ENCODE data around the gene TSPAN15.
"Not testable (repeated sequence)": the region's sequence is repeated elsewhere in the genome, so short reads cannot be mapped to it uniquely, and the experiment has no call there.

Gene TSPAN15

GRCh38 chr10:69505636-69506318 lies 54.5 kb downstream of the TSPAN15 start:
- DNase-seq: no peak

DNA sequence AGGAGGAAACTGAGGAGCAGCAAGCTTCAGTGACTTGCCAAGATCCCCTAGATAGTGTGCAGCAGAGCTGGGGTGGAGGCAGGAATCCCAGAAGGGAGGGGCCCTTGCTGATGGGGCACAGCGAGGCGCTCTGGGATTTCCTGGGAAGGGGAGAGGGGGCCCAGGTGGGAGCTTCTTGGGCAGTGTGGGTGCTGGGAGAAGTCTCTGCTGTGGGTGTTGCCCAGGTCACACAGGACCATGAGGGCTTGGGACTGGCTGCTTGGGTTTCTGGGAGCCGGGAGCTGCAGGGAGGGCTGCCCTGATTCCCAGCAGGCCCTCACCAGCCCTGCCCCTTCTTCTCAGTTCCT lies 55.2 kb downstream of the TSPAN15 start:
- DNase-seq: no peak

DNA sequence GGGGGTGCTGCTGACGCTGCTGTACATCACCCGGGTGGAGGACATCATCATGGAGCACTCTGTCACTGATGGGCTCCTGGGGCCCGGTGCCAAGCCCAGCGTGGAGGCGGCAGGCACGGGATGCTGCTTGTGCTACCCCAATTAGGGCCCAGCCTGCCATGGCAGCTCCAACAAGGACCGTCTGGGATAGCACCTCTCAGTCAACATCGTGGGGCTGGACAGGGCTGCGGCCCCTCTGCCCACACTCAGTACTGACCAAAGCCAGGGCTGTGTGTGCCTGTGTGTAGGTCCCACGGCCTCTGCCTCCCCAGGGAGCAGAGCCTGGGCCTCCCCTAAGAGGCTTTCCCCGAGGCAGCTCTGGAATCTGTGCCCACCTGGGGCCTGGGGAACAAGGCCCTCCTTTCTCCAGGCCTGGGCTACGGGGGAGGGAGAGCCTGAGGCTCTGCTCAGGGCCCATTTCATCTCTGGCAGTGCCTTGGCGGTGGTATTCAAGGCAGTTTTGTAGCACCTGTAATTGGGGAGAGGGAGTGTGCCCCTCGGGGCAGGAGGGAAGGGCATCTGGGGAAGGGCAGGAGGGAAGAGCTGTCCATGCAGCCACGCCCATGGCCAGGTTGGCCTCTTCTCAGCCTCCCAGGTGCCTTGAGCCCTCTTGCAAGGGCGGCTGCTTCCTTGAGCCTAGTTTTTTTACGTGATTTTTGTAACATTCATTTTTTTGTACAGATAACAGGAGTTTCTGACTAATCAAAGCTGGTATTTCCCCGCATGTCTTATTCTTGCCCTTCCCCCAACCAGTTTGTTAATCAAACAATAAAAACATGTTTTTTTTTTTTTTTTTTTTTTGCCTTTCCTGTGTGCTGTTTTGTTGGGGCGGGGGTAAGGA lies 55.8 kb downstream of the TSPAN15 start:
- peak; percentile 39 for DNase-seq

DNA sequence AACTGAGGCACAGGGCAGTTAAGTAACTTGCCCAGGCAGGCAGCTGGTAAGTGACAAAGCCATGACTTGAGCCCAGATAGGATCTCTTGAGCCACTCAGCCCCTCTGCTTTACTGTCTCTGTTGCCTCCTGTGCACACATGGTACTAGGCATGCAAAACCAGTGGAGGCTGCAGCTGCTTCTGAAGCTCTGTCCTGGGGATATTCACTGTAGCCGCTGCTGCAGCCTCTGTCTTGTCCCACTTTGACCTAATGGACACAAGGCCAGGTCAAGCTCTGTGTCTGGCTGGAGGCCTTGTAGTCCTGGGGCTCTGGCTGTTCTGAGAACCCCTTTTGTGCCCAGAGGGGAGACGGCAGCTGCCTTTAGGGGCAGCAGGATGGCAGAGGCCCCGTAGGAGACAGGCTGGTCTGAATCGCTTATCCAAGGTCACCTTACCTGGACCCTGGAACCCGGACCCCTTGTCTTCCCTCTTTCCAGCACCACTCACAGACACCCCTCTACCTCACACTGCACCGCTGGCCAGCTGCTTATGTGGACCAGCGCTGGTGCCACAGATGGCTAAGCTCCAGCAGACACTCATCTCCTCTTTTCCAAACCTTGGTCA lies 57.6 kb downstream of the TSPAN15 start:
- DNase-seq: no peak

DNA sequence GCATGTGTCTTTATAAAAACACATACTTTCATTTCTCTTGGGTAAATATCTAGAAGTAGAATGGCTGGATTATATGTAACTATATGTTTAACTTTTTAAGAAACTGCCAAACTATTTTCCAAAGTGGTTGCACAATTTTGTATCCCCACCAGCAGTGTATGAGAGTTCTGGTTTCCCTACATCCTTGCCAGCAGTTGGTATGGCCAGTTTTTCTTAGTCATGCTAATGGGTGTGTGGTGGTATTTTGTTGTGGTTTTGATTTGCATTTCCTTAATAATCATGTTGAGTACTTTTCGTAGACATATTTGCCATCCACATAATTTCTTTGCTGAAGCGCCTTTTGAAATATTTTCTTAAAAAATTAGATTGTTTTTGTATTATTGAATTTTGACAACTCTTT lies 61.6 kb downstream of the TSPAN15 start:
- DNase-seq: no peak

GRCh38 chr10:69513617-69514016 lies 62.4 kb downstream of the TSPAN15 start:
- no peak for DNase-seq

DNA sequence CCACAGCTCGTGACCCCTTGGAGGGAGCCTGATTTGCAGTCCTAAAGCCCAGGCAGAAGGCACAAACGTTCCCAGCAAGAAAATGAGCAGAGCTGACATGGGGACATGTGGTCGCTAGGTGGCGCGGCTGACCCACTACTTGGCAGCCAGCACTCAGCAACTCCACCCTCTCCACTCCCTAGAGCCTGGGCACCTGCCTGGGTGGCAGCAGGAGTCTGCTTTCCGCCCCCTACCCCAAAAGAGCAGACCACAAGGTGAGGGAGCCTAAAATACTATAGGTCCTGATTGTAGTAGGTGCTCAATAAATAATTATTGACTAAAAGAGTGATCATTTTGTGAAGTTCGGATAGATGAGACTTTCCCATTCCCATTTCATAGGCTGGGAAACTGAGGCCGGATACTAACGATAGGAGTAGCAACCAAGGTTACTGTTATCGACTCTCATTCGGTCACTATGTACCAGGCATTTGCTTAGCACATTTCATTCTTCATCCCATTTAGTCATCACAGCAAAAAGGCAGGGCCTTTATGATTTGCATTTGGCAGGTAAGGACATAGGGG lies 64.5 kb downstream of the TSPAN15 start:
- DNase-seq: peak; percentile 33

- peak; percentile 29 for DNase-seq
Observed at GRCh38 chr10:69516316-69516715, 65.1 kb downstream of the TSPAN15 start.

DNA sequence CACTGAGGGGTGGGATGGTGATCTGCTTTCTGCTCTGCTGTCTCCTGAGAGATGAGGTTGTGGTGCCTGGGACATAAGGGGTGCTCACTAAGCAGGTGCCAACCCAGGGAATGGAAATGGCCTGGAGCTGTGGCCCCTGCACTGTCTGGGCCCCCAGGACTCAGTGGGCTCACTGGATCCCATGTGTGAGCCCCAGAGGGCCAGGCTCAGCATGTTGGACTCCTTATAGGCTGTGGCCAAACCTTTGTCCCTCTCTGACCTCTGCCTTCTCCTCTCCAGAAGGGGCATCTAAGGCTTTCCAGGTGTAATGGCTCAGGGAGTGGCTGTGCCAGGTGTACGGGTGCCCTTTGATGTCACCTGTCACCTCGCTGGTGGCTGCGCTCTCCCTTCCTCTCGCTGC lies 65.5 kb downstream of the TSPAN15 start:
- no peak for DNase-seq

GRCh38 chr10:69517271-69517848 lies 66.1 kb downstream of the TSPAN15 start:
- no peak for DNase-seq

- DNase-seq: no peak
Observed at GRCh38 chr10:69527961-69528360, 76.7 kb downstream of the TSPAN15 start.

DNA sequence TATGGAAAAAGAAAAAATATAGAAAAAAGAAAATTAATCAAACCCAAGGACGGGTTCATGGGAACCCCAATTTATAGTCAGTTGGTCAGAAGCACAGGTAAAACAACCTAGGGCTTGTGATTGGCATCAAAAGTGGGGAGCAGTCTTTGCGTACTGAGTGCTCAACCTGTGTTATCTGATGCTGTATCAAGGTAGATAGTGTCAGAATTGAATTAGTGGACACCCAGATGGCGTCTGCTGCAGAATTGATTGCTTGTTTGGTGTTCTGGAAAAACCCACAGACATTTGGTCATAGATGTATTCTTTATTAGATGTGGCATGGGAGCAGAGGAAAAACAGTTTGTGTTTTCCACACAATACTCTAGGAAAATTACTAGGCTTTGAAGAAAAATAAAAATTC lies 82.4 kb downstream of the TSPAN15 start:
- no peak for DNase-seq

DNA sequence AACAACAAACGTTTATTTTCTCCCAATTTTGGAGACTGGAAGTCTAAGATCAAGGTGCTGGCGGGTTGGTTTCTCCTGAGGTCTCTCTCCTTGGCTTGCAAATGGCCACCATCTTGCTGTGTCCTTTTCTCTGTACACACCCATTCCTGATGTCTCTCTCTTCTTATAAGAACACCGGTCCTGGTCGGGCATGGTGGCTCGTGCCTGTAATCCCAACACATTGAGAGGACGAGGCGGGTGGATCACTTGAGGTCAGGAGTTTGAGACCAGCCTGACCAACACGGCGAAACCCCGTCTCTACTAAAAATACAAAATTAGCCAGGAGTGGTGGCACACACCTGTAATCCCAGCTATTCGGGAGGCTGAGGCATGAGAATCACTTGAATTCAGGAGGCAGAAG lies 85.3 kb downstream of the TSPAN15 start:
- not testable (repeated sequence) for DNase-seq

DNA sequence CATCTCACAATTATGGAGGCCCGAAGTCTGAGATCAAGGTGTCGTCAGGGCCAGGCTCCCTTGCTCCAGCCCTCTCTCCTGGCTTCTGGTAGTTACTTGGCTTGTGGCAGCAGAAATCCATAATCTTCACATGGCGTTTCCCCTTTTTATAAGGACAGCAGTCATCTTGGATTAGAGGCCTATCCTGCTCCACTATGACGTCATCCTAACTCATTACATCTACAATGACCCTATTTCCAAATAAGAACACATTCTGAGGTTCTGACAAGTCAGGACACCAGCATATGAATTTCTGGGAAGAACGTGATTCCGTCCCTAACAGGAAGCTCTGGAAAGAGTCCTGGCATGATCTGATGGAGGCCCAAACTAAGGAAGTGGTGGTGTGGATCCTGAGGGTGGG lies 86.2 kb downstream of the TSPAN15 start:
- DNase-seq: no peak

DNA sequence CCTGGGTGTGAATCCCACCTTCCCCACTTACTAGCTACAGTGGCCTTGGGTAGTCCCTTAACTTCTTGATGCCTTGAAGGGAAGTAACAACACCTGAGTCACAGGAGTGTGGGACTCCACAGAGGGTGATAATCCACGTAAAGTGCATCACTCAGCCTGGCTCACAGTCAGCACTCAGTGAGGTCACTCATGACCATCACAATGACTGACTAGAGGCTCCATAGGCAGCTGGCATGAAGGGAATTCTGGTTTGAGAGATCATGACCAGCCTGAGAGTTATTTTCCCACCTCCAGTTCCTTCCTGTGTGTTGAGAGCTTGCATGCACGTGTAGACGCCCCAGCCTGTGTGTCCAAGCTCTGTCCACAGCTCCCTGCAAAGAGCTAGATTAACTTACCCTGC lies 87.2 kb downstream of the TSPAN15 start:
- peak; percentile 6 for DNase-seq

DNA sequence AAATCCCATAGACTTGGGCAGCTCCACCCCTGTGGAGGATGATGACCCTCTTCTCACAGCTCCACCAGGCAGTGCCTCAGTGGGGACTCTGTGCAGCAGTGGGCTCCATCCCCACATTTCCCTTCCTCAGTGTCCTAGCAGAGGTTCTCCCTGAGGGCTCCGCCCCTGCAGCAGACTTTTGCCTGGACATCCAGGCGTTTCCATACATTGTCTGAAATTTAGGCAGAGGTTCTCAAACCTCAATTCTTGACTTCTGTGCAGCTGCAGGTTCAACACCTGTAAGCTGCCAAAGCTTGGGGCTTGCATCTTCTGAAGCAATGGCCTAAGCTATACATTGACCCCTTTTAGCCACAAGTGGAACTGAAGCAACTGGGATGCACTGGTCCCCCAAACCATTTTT lies 90.2 kb downstream of the TSPAN15 start:
- no peak for DNase-seq

- no peak for DNase-seq
Observed at GRCh38 chr10:69549959-69550358, 98.7 kb downstream of the TSPAN15 start.

DNA sequence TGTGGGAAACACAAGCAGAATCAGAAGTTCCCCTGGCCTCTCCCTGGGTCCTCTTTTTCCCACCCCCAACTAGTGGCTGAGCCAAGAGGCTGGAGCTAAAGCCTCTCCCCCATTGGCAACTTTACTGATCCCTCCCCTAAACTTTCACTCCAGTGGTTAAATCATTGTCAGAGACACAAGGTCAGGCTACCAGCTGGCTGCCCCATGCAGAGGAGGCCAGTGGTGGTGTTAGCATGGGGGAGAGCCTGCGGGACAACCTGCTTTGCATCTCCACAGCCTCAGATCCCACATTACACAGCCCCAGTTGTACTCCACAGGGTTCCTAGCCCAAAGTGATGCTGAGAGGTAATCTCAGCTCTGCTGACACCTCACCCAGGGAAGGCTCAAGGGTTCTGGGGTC lies 101.0 kb downstream of the TSPAN15 start:
- DNase-seq: no peak

- no peak for DNase-seq
Observed at GRCh38 chr10:69553328-69553727, 102.1 kb downstream of the TSPAN15 start.

GRCh38 chr10:69554611-69555010 lies 103.3 kb downstream of the TSPAN15 start:
- DNase-seq: no peak

Data from NCI-H226 (cell line).